Measurements from ENCODE around the gene STC2. TPM values are rescaled to one million over a fixed set of nuclear protein-coding genes. Genes with fewer than 3 reads are reported as not detected.

Gene STC2
- total and polyA plus RNA-seq, 2 donors, result 0.48 to 0.80 TPM

GRCh38 chr5:173323799-173324114, 4.5 kb downstream of the STC2 start:
- Histone ChIP-seq H3K36me3 (ENCODE audit: control insufficient read depth in 2 of 2, insufficient read depth in 2 of 2, low read length in 1 of 2) (no peaks in the 10 kb centered on the region), H3K4me1 (ENCODE audit: control insufficient read depth in 2 of 2, insufficient read depth in 2 of 2, low read length in 2 of 2) (peaks cover 0 to 4% of the 10 kb centered on the region in 2 donors), H3K27me3 (ENCODE audit: control insufficient read depth in 2 of 2, insufficient read depth in 1 of 2, low read length in 1 of 2) (peaks cover 46 to 67% of the 10 kb centered on the region in 2 donors), H3K27ac (ENCODE audit: low read depth in 1 of 2, low read length in 1 of 2) (no peak overlapping the region), H3K9me3 (ENCODE audit: control insufficient read depth in 2 of 2, insufficient read depth in 1 of 2, low read length in 1 of 2) (peaks cover 0 to 1% of the 10 kb centered on the region in 2 donors), H3K4me3 (ENCODE audit: low read length in 2 of 2) (no peak overlapping the region)
- DNase-seq (ENCODE audit: low read depth in 6 of 9, low spot score in 9 of 9), result no peak
- 69% methylated on average over 8 of the region's 8 CpGs for WGBS

- Histone ChIP-seq H3K27me3 (ENCODE audit: control insufficient read depth in 2 of 2, insufficient read depth in 1 of 2, low read length in 1 of 2) (peaks cover 41 to 62% of the 10 kb centered on the region in 2 donors), H3K27ac (ENCODE audit: low read depth in 1 of 2, low read length in 1 of 2) (no peak overlapping the region)
- 88% methylated on average over 25 of the region's 25 CpGs for WGBS
Measured at GRCh38 chr5:173323106-173323798, 5.0 kb downstream of the STC2 start.

GRCh38 chr5:173321886-173322285, 6.3 kb downstream of the STC2 start:
- H3K9me3 ChIP-seq (ENCODE audit: control insufficient read depth in 2 of 2, insufficient read depth in 1 of 2, low read length in 1 of 2), result no peaks in the 10 kb centered on the region
- no peaks in the 10 kb centered on the region for H3K36me3 ChIP-seq (ENCODE audit: control insufficient read depth in 2 of 2, insufficient read depth in 2 of 2, low read length in 1 of 2)
- no peak for DNase-seq (ENCODE audit: low read depth in 6 of 9, low spot score in 9 of 9)
- peaks cover 27 to 52% of the 10 kb centered on the region in 2 donors for H3K27me3 ChIP-seq (ENCODE audit: control insufficient read depth in 2 of 2, insufficient read depth in 1 of 2, low read length in 1 of 2)
- WGBS, result 95% methylated on average over 5 of the region's 5 CpGs
- no peaks in the 10 kb centered on the region for H3K4me1 ChIP-seq (ENCODE audit: control insufficient read depth in 2 of 2, insufficient read depth in 2 of 2, low read length in 2 of 2)
- H3K27ac ChIP-seq (ENCODE audit: low read depth in 1 of 2, low read length in 1 of 2), result no peak overlapping the region
- H3K4me3 ChIP-seq (ENCODE audit: low read length in 2 of 2), result no peak overlapping the region

More at GRCh38 chr5:173323106-173323798, 5.0 kb downstream of the STC2 start:
- Histone ChIP-seq H3K36me3 (ENCODE audit: control insufficient read depth in 2 of 2, insufficient read depth in 2 of 2, low read length in 1 of 2) (no peaks in the 10 kb centered on the region), H3K4me1 (ENCODE audit: control insufficient read depth in 2 of 2, insufficient read depth in 2 of 2, low read length in 2 of 2) (peaks cover 0 to 4% of the 10 kb centered on the region in 2 donors), H3K4me3 (ENCODE audit: low read length in 2 of 2) (no peak overlapping the region), H3K9me3 (ENCODE audit: control insufficient read depth in 2 of 2, insufficient read depth in 1 of 2, low read length in 1 of 2) (peaks cover 0 to 1% of the 10 kb centered on the region in 2 donors)
- DNase-seq (ENCODE audit: low read depth in 6 of 9, low spot score in 9 of 9), result no peak

- Histone ChIP-seq H3K9me3 (ENCODE audit: control insufficient read depth in 2 of 2, insufficient read depth in 1 of 2, low read length in 1 of 2) (no peaks in the 10 kb centered on the region), H3K4me3 (ENCODE audit: low read length in 2 of 2) (no peak overlapping the region), H3K4me1 (ENCODE audit: control insufficient read depth in 2 of 2, insufficient read depth in 2 of 2, low read length in 2 of 2) (no peaks in the 10 kb centered on the region), H3K27me3 (ENCODE audit: control insufficient read depth in 2 of 2, insufficient read depth in 1 of 2, low read length in 1 of 2) (peaks cover 12 to 46% of the 10 kb centered on the region in 2 donors), H3K36me3 (ENCODE audit: control insufficient read depth in 2 of 2, insufficient read depth in 2 of 2, low read length in 1 of 2) (no peaks in the 10 kb centered on the region), H3K27ac (ENCODE audit: low read depth in 1 of 2, low read length in 1 of 2) (no peak overlapping the region)
- 77% methylated on average over 10 of the region's 10 CpGs for WGBS
- no peak for DNase-seq (ENCODE audit: low read depth in 6 of 9, low spot score in 9 of 9)
Measured at GRCh38 chr5:173320259-173320658, 8.0 kb downstream of the STC2 start.

DNA sequence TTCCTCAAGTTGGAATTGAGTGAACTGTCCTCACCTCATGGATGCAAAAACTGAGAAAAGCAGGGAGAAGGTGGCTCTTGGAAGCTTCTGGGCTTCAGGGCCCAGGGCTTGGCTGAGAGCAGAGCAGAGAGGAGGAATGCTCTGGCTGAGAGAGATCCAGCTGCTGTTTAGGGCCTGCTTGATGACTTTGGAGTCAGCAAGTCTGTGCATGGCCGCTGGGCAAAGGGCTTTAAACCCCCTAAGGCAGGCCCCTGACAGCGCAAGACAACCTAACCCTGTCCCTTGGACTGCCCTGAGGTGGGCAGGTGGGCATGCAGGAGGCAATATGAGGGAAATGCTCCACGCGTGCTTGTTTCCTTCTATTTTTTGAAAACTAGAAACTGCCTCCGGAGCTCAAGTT, 8.6 kb downstream of the STC2 start:
- H3K4me1 ChIP-seq (ENCODE audit: control insufficient read depth in 2 of 2, insufficient read depth in 2 of 2, low read length in 2 of 2), result no peaks in the 10 kb centered on the region
- H3K27me3 ChIP-seq (ENCODE audit: control insufficient read depth in 2 of 2, insufficient read depth in 1 of 2, low read length in 1 of 2), result peaks cover 6 to 40% of the 10 kb centered on the region in 2 donors
- no peaks in the 10 kb centered on the region for H3K36me3 ChIP-seq (ENCODE audit: control insufficient read depth in 2 of 2, insufficient read depth in 2 of 2, low read length in 1 of 2)
- WGBS, result 85% methylated on average over 5 of the region's 5 CpGs
- no peak overlapping the region for H3K4me3 ChIP-seq (ENCODE audit: low read length in 2 of 2)
- no peak for DNase-seq (ENCODE audit: low read depth in 6 of 9, low spot score in 9 of 9)
- H3K9me3 ChIP-seq (ENCODE audit: control insufficient read depth in 2 of 2, insufficient read depth in 1 of 2, low read length in 1 of 2), result no peaks in the 10 kb centered on the region
- no peak overlapping the region for H3K27ac ChIP-seq (ENCODE audit: low read depth in 1 of 2, low read length in 1 of 2)

- no peak overlapping the region for H3K4me3 ChIP-seq (ENCODE audit: low read length in 2 of 2)
- no peaks in the 10 kb centered on the region for H3K36me3 ChIP-seq (ENCODE audit: control insufficient read depth in 2 of 2, insufficient read depth in 2 of 2, low read length in 1 of 2)
- DNase-seq (ENCODE audit: low read depth in 6 of 9, low spot score in 9 of 9), result no peak
- no peaks in the 10 kb centered on the region for H3K9me3 ChIP-seq (ENCODE audit: control insufficient read depth in 2 of 2, insufficient read depth in 1 of 2, low read length in 1 of 2)
- peaks cover 0 to 38% of the 10 kb centered on the region in 2 donors for H3K27me3 ChIP-seq (ENCODE audit: control insufficient read depth in 2 of 2, insufficient read depth in 1 of 2, low read length in 1 of 2)
- H3K27ac ChIP-seq (ENCODE audit: low read depth in 1 of 2, low read length in 1 of 2), result no peak overlapping the region
- 91% methylated on average over 7 of the region's 7 CpGs for WGBS
- no peaks in the 10 kb centered on the region for H3K4me1 ChIP-seq (ENCODE audit: control insufficient read depth in 2 of 2, insufficient read depth in 2 of 2, low read length in 2 of 2)
Measured at GRCh38 chr5:173318881-173319620, 9.2 kb downstream of the STC2 start.

DNA sequence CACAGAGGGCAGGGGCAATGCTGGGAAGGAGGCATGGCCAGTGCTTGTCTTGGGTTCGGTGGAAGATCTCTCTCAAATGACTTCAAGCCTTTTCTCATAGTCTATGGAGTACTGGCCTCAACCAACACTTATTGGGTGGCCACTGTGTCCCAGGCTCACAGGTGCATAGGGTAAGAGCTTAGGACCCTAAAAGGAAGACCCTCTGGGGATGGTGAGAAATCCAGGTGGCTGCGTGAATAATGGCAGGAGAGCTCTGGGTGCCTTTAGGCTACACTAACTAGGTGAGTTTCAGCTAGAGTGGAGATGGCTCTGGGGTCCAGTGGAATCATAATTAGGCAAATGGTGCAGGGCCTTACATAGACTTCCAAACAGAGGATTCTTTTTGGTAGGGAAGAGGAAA, 9.9 kb downstream of the STC2 start:
- 98% methylated on average over 2 of the region's 2 CpGs for WGBS
- Histone ChIP-seq H3K4me3 (ENCODE audit: low read length in 2 of 2) (no peak overlapping the region), H3K27me3 (ENCODE audit: control insufficient read depth in 2 of 2, insufficient read depth in 1 of 2, low read length in 1 of 2) (peaks cover 0 to 32% of the 10 kb centered on the region in 2 donors), H3K9me3 (ENCODE audit: control insufficient read depth in 2 of 2, insufficient read depth in 1 of 2, low read length in 1 of 2) (no peaks in the 10 kb centered on the region), H3K36me3 (ENCODE audit: control insufficient read depth in 2 of 2, insufficient read depth in 2 of 2, low read length in 1 of 2) (no peaks in the 10 kb centered on the region), H3K4me1 (ENCODE audit: control insufficient read depth in 2 of 2, insufficient read depth in 2 of 2, low read length in 2 of 2) (no peaks in the 10 kb centered on the region), H3K27ac (ENCODE audit: low read depth in 1 of 2, low read length in 1 of 2) (no peak overlapping the region)
- DNase-seq (ENCODE audit: low read depth in 6 of 9, low spot score in 9 of 9), result no peak

GRCh38 chr5:173317852-173318251, 10.4 kb downstream of the STC2 start:
- no peaks in the 10 kb centered on the region for H3K4me1 ChIP-seq (ENCODE audit: control insufficient read depth in 2 of 2, insufficient read depth in 2 of 2, low read length in 2 of 2)
- no peak for DNase-seq (ENCODE audit: low read depth in 6 of 9, low spot score in 9 of 9)
- no peaks in the 10 kb centered on the region for H3K9me3 ChIP-seq (ENCODE audit: control insufficient read depth in 2 of 2, insufficient read depth in 1 of 2, low read length in 1 of 2)
- WGBS, result 96% methylated on average over 18 of the region's 18 CpGs
- H3K27me3 ChIP-seq (ENCODE audit: control insufficient read depth in 2 of 2, insufficient read depth in 1 of 2, low read length in 1 of 2), result peaks cover 0 to 27% of the 10 kb centered on the region in 2 donors
- no peak overlapping the region for H3K27ac ChIP-seq (ENCODE audit: low read depth in 1 of 2, low read length in 1 of 2)
- H3K36me3 ChIP-seq (ENCODE audit: control insufficient read depth in 2 of 2, insufficient read depth in 2 of 2, low read length in 1 of 2), result no peaks in the 10 kb centered on the region
- no peak overlapping the region for H3K4me3 ChIP-seq (ENCODE audit: low read length in 2 of 2)

DNA sequence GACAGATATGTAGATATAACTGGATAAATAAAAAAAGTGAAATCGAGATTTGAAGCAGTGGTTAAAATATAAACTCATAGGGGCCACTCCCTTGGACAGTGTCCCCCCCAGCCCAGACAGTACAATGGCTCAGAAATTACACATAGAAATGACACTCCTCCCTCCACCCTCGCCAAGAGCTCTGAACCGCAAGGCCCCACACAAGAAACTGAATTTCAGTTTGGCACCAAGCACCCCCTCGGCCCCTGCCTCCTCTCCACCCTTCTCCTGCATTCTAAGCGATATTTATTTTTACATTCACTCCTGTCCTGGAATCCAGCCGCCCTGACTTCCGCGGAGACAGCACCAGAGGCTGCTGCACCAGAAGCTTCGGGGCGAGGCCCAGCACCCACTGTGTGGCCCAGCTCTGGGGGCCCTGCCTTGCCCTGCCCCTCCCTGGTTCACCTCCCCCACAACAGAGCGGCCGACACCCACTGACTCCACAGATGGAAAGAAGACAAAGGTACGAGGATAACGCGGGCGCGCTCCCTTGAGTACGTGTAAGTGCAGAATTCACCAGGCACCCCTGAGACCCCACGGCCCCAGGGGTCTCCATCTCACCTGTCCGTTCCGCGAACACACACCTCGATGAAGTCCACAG, 11.0 kb downstream of the STC2 start:
- Histone ChIP-seq H3K4me1 (ENCODE audit: control insufficient read depth in 2 of 2, insufficient read depth in 2 of 2, low read length in 2 of 2) (no peaks in the 10 kb centered on the region), H3K27ac (ENCODE audit: low read depth in 1 of 2, low read length in 1 of 2) (no peak overlapping the region), H3K36me3 (ENCODE audit: control insufficient read depth in 2 of 2, insufficient read depth in 2 of 2, low read length in 1 of 2) (no peaks in the 10 kb centered on the region), H3K9me3 (ENCODE audit: control insufficient read depth in 2 of 2, insufficient read depth in 1 of 2, low read length in 1 of 2) (no peaks in the 10 kb centered on the region), H3K27me3 (ENCODE audit: control insufficient read depth in 2 of 2, insufficient read depth in 1 of 2, low read length in 1 of 2) (peaks cover 2 to 24% of the 10 kb centered on the region in 2 donors), H3K4me3 (ENCODE audit: low read length in 2 of 2) (no peak overlapping the region)
- no peak for DNase-seq (ENCODE audit: low read depth in 6 of 9, low spot score in 9 of 9)
- WGBS, result 92% methylated on average over 23 of the region's 23 CpGs
